GM21367 (cell line): ENCODE measurements around the gene QSOX2.

ENCODE experiments used
- ATAC-seq: cut with Tn5 transposase; IDR thresholded peaks from one replicate; pipeline ENCODE4 v1.9.1; 2021; ENCODE audit not compliant: unreplicated experiment

The QSOX2 gene

GRCh38 chr9:136192289-136193126, 53.1 kb downstream of the QSOX2 start:
- ATAC-seq = no peak

- no peak for ATAC-seq
These were observed 53.7 kb downstream of the QSOX2 start for GRCh38 chr9:136191960-136192286.

GRCh38 chr9:136191099-136191959, 54.3 kb downstream of the QSOX2 start:
- no peak for ATAC-seq

GRCh38 chr9:136190656-136191055, 55.0 kb downstream of the QSOX2 start:
- ATAC-seq = no peak

- no peak for ATAC-seq
These were observed 55.4 kb downstream of the QSOX2 start for GRCh38 chr9:136190237-136190601.

- ATAC-seq = no peak
These were observed 56.0 kb downstream of the QSOX2 start for GRCh38 chr9:136189394-136190236.

GRCh38 chr9:136187683-136188586, 57.7 kb downstream of the QSOX2 start:
- no peak for ATAC-seq

GRCh38 chr9:136187197-136187596, 58.4 kb downstream of the QSOX2 start:
- no peak for ATAC-seq

GRCh38 chr9:136186386-136186785, 59.2 kb downstream of the QSOX2 start:
- ATAC-seq = no peak

GRCh38 chr9:136185596-136186366, 59.8 kb downstream of the QSOX2 start:
- ATAC-seq = no peak

- ATAC-seq = no peak
These were observed 60.5 kb downstream of the QSOX2 start for GRCh38 chr9:136185066-136185465.

- ATAC-seq = no peak
These were observed 62.7 kb downstream of the QSOX2 start for GRCh38 chr9:136182850-136183422.

- no peak for ATAC-seq
These were observed 63.2 kb downstream of the QSOX2 start for GRCh38 chr9:136182420-136182787.

GRCh38 chr9:136181784-136182419, 63.7 kb downstream of the QSOX2 start:
- no peak for ATAC-seq

- no peak for ATAC-seq
These were observed 65.0 kb downstream of the QSOX2 start for GRCh38 chr9:136180586-136180985.

GRCh38 chr9:136179761-136180160, 65.9 kb downstream of the QSOX2 start:
- no peak for ATAC-seq

GRCh38 chr9:136179101-136179616, 66.5 kb downstream of the QSOX2 start:
- no peak for ATAC-seq

GRCh38 chr9:136178773-136179075, 66.9 kb downstream of the QSOX2 start:
- ATAC-seq = no peak
